HG02970 (cell line): ENCODE data around the gene PDGFRB.

Experiments
- ATAC-seq: cut with Tn5 transposase; IDR thresholded peaks from one replicate; pipeline ENCODE4 v1.9.1; 2021; ENCODE audit warnings: mild to moderate bottlenecking, moderate library complexity, moderate number of reproducible peaks; ENCODE audit not compliant: unreplicated experiment, low FRiP score

The PDGFRB gene

GRCh38 chr5:150133581-150134197 is 22.0 kb downstream of the PDGFRB start:
- no peak for ATAC-seq

- no peak for ATAC-seq
Observed at GRCh38 chr5:150132740-150133139, 22.9 kb downstream of the PDGFRB start.

DNA sequence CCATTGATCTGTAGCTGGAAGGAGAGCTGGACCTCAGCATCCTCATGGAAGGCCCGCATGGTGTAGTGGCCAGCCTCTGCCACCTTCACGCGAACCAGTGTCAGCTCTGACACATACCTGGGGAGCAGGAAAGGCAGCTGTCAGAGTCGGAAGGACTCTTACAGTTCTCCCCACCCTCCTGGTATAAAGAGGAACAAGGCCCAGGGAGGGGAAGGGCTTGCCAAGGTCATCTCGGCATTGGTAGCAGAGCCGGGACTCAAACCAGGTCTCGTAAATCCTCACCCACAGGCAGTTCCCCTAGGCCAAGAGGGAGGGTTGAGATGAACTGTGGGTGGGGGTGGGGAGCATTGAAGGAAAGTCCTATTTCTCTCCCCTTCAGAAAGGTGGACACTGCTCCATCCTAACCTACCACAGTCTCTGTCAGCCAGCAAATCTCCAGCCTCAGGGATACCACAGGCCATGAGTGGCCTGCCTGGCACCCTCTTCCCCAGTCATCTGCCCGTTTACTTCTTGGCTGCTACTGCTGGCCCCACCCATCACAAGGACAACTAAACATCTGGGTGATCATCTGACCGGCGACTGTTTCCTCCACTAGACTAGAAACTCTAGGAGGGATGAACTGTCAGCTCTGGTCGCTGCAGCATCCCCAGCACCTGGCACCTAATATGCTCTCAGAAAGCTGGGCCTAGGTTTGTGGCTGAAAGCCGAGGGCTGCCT is 23.5 kb downstream of the PDGFRB start:
- ATAC-seq = no peak

DNA sequence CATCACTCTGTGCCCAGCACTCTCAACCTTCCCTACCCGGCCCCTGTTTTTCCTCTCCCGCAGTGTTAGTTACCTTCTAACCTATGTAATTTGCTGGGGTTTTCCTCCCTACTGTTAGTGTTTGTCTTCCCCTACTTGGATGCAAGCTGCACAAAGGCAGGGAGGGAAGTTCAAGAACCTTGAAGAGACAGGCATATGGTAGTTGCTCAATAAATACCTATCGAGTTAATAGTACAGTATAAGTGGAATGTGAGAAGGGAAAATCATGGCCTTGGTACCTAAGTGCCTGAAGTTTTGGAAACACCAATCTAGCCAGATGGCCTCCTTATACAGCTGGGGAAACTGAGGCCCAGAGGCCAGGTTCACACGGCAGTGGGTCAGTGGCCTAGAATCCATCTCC is 24.2 kb downstream of the PDGFRB start:
- ATAC-seq = no peak

- no peak for ATAC-seq
Observed at GRCh38 chr5:150130493-150130922, 25.1 kb downstream of the PDGFRB start.

- no peak for ATAC-seq
Observed at GRCh38 chr5:150129813-150130492, 25.7 kb downstream of the PDGFRB start.

DNA sequence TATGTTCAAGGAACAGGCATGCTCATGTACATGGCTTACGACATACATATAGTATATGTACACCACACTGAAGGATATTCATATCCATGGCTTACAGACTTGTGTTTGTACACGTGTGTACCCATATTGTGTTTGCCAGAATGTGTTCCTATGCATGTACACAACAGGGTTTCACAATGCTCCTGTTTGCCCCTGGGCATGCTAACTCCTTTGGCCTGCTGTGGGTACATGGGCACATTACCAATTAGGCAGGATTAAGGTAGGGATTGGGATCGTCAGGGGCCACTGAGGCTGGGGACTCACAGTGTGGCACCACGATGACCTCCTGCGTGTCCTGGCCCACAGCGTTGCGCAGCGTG is 26.2 kb downstream of the PDGFRB start:
- no peak for ATAC-seq

DNA sequence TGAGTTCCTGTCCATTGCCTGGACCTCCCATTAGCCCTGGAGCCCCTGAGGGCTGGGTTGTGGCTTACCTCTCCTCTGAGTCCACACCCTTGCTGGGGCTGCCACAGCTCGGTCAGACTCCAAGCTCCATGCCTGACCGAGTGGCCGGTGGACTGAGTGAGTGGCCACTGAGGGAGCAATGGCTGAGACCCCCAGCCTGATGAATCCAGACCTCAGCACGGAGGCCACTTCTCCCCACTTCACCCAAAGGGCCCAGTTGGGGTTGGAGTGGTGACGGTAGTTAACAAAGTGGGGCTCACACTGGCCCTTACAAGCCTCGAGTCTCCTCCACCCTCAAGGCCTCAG is 28.8 kb downstream of the PDGFRB start:
- no peak for ATAC-seq

DNA sequence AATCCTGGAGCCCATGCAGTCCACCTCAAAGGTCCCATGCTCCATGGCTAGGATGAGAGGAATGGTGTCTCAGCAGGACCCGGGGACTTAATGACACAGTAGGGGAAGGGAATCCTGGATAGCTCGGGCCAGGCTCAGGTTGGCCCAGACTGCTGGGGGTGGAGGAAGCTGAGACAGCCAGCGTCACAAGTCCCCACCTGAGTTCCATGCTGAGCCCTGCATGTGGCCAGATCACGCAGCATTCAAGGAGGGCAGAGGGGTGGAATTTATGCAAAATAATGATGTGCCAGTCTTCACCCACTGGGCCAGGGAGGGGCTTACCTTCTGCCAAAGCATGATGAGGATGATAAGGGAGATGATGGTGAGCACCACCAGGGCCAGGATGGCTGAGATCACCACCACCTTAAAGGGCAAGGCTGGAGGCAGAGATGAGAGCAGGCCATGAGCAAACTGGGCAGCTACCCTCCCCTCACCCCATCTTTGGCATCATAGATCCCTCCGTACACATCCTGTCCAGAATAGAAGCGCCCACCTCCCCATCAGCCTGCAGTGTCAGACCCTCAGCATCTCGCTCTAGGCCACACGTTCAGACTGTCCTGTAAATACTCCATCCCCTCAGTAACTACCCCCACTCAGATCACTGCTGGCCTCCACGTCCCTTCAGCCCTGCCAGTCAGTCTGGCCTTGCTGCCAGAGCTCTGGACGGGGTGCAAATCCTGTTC is 29.3 kb downstream of the PDGFRB start:
- ATAC-seq = no peak

DNA sequence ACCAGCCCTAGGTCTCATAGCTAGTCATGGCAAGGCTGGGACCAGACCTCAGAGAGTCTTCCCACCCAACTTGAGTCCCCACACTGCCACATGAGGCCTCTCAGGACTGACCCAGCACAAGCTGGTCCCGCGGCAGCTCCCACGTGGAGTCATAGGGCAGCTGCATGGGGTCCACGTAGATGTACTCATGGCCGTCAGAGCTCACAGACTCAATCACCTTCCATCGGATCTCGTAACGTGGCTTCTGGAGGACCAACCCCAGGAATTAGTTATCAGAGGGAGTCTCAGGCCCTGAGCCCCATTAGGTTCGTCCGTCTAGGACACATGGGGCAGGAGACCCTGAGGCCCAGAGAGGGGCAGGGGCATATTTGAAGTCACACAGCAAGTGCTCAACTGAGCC is 30.3 kb downstream of the PDGFRB start:
- no peak for ATAC-seq

DNA sequence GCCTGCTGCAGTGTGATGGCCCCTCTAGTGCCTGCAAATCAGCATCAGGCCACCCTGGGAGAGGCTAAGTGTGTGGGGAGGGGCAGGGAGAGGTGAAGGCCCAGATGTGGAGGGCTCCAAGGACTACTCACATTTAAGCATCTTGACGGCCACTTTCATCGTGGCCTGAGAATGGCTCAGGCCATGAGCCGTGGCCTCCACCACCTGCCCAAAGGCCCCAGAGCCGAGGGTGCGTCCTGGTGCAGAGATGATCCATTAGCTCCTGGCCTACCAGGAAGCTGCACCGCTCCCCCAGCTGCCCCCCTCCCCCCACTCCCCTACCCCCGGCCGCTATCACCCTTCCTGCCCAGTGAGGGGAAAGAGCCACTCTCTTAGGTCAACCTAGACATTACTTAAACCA is 31.0 kb downstream of the PDGFRB start:
- ATAC-seq = no peak

- ATAC-seq = no peak
Observed at GRCh38 chr5:150124111-150124557, 31.5 kb downstream of the PDGFRB start.

DNA sequence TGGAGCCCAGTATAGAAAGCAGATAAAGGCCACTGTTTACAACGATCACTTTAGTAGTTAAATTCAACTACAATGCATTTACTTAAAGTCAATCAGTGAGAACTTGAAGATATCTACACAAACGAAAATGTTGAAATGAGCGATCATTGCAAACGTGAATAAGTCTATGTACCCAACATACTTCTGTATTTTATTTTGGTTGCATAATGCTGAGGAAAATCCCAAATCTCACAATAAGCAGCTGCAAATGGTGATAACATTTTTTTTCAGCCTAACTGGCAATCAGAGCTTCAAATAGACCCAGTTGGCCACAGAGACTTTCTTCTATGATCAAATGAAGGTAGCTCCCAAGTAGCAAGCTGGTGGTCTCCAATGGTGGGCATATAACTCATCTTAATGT is 32.1 kb downstream of the PDGFRB start:
- no peak for ATAC-seq

- no peak for ATAC-seq
Observed at GRCh38 chr5:150122536-150123481, 32.8 kb downstream of the PDGFRB start.

DNA sequence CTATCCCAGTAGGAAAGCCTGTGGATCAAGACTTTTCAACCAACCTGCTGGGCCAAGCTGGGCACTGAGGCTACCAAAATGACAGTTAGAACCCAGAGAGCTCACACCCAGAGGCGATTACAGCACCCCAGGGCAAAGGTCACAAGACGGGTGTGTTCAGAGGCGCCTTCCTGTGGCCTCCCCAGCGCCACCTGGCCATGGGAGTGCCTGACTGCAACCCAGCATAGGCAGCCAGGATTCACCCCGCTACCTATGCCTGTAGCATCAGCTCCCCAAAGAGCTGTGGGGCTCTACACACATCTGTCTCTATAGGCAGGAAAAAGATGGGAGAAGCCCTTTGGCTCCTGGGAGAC is 33.5 kb downstream of the PDGFRB start:
- no peak for ATAC-seq

DNA sequence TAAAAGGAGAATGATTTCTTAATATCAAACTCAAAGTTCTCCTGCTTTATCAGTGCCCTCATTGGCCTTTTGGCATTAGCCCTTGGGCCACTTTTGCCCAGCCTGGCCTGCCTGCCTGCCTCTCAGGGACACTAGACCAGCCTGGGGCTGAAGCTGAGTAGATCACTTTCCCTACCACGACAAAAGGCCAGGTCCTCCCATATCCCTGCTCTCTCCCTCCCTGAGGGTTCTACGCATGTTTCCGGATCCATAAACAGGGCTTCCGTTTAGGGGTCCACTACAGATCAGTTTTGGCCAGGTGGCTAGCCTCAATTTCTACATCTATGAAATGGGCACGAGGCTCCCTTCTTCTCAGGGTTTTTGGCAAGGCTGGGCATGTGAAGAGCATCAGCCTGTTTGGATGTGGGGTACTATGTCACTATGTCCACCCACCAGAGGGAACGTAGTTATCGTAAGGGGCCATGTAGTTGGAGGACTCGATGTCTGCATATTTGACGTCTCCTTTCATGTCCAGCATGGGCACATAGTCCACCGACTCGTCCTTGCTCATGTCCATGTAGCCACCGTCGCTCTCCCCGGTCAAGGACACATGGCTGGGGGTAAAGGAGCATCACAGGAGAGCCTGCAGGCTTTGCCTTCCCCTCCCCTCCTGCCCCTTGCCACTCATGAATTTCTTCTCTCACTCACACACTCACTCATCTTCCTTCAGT is 34.0 kb downstream of the PDGFRB start:
- no peak for ATAC-seq

DNA sequence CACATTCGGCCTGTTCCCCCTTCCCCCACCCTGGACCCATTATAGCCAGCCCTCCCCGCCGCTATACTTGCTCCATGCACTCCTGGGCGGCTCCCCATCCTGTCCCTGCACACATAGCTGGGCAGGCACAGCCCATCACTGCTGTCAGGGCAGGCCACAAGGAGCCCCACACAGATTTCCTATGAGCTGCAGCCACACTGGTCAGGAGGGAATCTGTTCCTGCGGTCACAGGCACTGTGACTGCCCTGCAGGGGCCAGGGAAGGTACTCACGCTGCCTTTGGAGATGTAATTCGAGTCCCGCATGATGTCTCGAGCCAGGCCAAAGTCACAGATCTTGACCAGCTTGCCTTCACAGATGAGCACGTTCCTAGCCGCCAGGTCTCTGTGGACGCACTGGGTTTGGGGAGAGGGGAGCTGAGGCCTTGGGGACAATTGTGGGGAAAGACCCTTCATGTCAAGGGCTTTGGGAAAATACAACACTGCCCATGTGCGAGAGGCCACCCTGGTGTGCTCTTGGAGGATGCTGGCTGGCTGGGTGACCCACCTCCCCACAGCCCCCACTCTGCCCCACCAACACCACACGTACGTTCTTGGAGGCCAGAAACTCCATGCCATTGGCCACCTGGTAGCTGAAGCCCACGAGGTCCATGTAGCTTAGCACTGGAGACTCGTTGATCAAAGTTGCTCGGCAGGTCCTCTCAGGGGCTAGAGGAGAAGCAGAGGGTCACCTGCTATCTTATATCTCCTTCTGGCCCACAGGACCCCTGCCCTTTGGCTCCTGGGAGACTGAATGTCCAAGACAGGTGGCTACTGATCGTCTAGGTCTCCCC is 34.8 kb downstream of the PDGFRB start:
- ATAC-seq = no peak

GRCh38 chr5:150120062-150120441 is 35.6 kb downstream of the PDGFRB start:
- no peak for ATAC-seq
